Left lung (tissue), 10 donors: ENCODE measurements around the gene NOLC1. TPM values are rescaled to one million over a fixed set of nuclear protein-coding genes. Genes with fewer than 3 reads are reported as not detected.
A peak's percentile ranks its signal among the peaks of the same experiment; 100 is the strongest.

Experiments
- ATAC-seq: fragments of 200-7000 bp; cut with Tn5 transposase; one replicate; pipeline ENCODE4 v1.9.1; 2020; ENCODE audit warnings: moderate library complexity
- DNase-seq, 4 donors: peaks; one replicate each; pipeline ENCODE4 v3.0.0-alpha.2; 2013 to 2020
- H3K27ac ChIP-seq, 2 donors: fragments of 200-600 bp; sonication (generic) in 1 of 2; one replicate each; pipeline versions ENCODE4 v1.5.0 to v1.8.0; 2020 to 2021
- H3K27me3 ChIP-seq, 2 donors: fragments of 200-600 bp; sonication (generic) in 1 of 2; one replicate each; pipeline versions ENCODE4 v1.5.0 to v1.8.0; 2020 to 2021
- H3K36me3 ChIP-seq, 2 donors: fragments of 200-600 bp; sonication (generic) in 1 of 2; one replicate each; pipeline versions ENCODE4 v1.5.0 to v1.8.0; 2020 to 2021
- H3K4me1 ChIP-seq, 2 donors: fragments of 200-600 bp; one replicate each; pipeline ENCODE4 v1.8.0; 2021
- H3K4me3 ChIP-seq, 2 donors: fragments of 200-600 bp; sonication (generic) in 1 of 2; one replicate each; pipeline versions ENCODE4 v1.5.0 to v1.8.0; 2020 to 2021; ENCODE audit warnings: mild to moderate bottlenecking in 1 of 2
- H3K9me3 ChIP-seq, 2 donors: fragments of 200-600 bp; sonication (generic) in 1 of 2; one replicate each; pipeline versions ENCODE4 v1.5.0 to v1.8.0; 2020 to 2021
- CTCF ChIP-seq, 2 donors: fragments of 200-600 bp; sonication (generic) in 1 of 2; IDR thresholded peaks; one replicate each; pipeline versions ENCODE4 v1.5.0 to v1.8.0; 2021; ENCODE audit warnings: antibody characterized with exemption in 2 of 2
- intact Hi-C, 2 donors: fragments of 100-400 bp; cut with DNase I; formaldehyde crosslinking; loops; one replicate each; pipeline versions ENCODE4 v1.11.2 to v1.14.2; 2022
- polyA plus RNA-seq, 6 donors: library from polyadenylated mRNA; unstranded; fragments of 120-200 nt; gene quantifications; one replicate each; pipeline ENCODE4 v1.2.1, GENCODE V29; 2013; ENCODE audit not compliant: insufficient read length in 6 of 6
- total RNA-seq, 2 donors: library from RNA; stranded (reverse); fragmentation: NEBNext Ultra II Directional; extraction: Animal tissue kit (Norgen Biotek cat#: 25700); gene quantifications; one replicate each; pipeline ENCODE4 v1.2.1, GENCODE V29; 2021
- donor health status: DM: no; HTN: yes; CAD: no.
- donor health status: DM: no; HTN: no; CAD: no.

Gene NOLC1
- total and polyA plus RNA-seq, 8 donors = 34.1 to 95.7 (median 80.9) TPM

DNA sequence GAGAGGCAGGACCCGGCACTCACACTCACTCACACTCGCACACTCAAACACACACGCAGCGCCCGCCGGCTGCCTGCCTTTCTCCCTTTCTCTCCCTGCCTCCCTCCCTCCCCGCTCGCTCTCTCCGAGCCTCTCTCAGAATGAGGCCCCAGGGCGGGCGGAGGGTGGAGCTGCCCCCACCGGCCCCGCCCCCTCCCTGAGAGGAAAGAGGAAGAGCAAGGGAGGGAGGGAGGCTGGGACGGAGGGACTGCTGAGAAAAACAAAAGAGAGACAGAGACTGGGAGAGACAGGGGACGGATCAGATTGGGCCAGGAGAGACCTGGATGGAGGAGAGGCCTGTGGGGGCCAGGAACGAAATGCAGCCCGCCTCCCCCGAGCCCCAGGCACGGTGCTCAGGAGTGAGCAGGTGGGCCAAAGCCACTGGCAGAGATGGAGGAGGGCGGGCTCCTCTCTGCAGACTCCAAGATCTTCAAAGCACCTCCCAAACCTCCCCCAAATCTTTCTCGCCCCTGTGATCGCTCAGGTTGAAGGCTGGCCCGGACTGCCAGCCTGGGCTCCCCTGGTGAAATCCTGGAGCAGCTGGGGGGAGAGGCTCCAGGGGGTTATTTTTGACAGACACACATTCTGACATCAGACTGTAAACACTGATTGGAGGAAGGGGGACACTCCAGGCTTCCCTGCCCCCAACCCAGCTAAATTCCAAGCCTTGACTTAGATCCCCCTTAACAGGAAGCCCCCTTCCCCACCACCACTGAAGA, 37.1 kb upstream of the NOLC1 start:
- H3K4me1 ChIP-seq = peaks cover 56 to 66% of the 10 kb centered on the region in 2 donors
- H3K36me3 ChIP-seq = peaks cover 0 to 14% of the 10 kb centered on the region in 2 donors
- no peaks in the 10 kb centered on the region for H3K9me3 ChIP-seq
- DNase-seq (peak; percentile 80 to 99 (median 92)), ATAC-seq (peak; percentile 85)
- H3K4me3 ChIP-seq = peak overlapping the region; percentile 76 to 90
- intact Hi-C loops = no loop called here
- TF ChIP-seq CTCF (IDR thresholded peaks at IDR 0.05) = no peak
- H3K27me3 ChIP-seq = no peaks in the 10 kb centered on the region
- H3K27ac ChIP-seq = peak overlapping the region; percentile 80 to 93

GRCh38 chr10:102115775-102116174, 36.4 kb upstream of the NOLC1 start:
- TF ChIP-seq CTCF (IDR thresholded peaks at IDR 0.05) = no peak
- no peaks in the 10 kb centered on the region for H3K9me3 ChIP-seq
- DNase-seq (no peak), ATAC-seq (no peak)
- H3K27ac ChIP-seq = peak overlapping the region; percentile 80 to 93
- H3K4me3 ChIP-seq = peak overlapping the region in 1 of 2 donors; percentile 76
- intact Hi-C loops = no loop called here
- peaks cover 0 to 7% of the 10 kb centered on the region in 2 donors for H3K36me3 ChIP-seq
- H3K27me3 ChIP-seq = no peaks in the 10 kb centered on the region
- H3K4me1 ChIP-seq = peaks cover 56 to 67% of the 10 kb centered on the region in 2 donors

- no peaks in the 10 kb centered on the region for H3K9me3 ChIP-seq
- no peaks in the 10 kb centered on the region for H3K36me3 ChIP-seq
- no peak overlapping the region for H3K4me3 ChIP-seq
- H3K27ac ChIP-seq = peak overlapping the region; percentile 93 to 95
- ATAC-seq (no peak), DNase-seq (no peak)
- no peaks in the 10 kb centered on the region for H3K27me3 ChIP-seq
- TF ChIP-seq CTCF (IDR thresholded peaks at IDR 0.05) = no peak
- intact Hi-C loops = no loop called here
- H3K4me1 ChIP-seq = peaks cover 62 to 76% of the 10 kb centered on the region in 2 donors
These were observed 35.5 kb upstream of the NOLC1 start for GRCh38 chr10:102116656-102117055.

GRCh38 chr10:102117391-102118159, 34.6 kb upstream of the NOLC1 start:
- intact Hi-C loops = no loop called here
- H3K36me3 ChIP-seq = no peaks in the 10 kb centered on the region
- peak overlapping the region; percentile 5 to 86 for H3K4me3 ChIP-seq
- no peaks in the 10 kb centered on the region for H3K27me3 ChIP-seq
- peak overlapping the region; percentile 93 to 95 for H3K27ac ChIP-seq
- TF ChIP-seq CTCF (IDR thresholded peaks at IDR 0.05) = no peak
- no peaks in the 10 kb centered on the region for H3K9me3 ChIP-seq
- H3K4me1 ChIP-seq = peaks cover 67 to 75% of the 10 kb centered on the region in 2 donors
- ATAC-seq (peak; percentile 8), DNase-seq (peak; percentile 83 to 91 (median 86))

DNA sequence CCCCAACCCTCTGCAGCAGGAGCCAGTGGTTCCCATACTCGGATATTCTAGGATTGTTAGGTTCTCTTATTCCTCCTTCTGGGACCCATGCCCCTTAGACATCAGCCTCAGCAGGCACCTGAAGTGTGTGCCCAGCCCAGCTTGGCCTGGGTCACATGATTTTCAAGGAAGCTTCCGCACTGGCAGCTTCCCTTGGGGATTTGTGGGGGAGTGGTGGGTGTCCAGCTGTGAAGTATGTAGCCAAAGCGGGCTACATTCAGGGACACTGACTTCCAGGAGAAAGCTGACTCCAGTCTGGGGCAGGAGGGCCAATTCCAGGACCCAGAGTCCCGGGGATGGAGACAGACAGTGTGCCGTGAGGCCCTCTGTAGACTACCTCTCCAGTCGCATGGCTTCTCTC, 33.3 kb upstream of the NOLC1 start:
- H3K4me1 ChIP-seq = peaks cover 55 to 63% of the 10 kb centered on the region in 2 donors
- peak in 2 of 4 donors; percentile 42 to 64 for DNase-seq
- H3K9me3 ChIP-seq = no peaks in the 10 kb centered on the region
- intact Hi-C loops = no loop called here
- no peaks in the 10 kb centered on the region for H3K27me3 ChIP-seq
- peak overlapping the region; percentile 93 to 95 for H3K27ac ChIP-seq
- TF ChIP-seq CTCF (IDR thresholded peaks at IDR 0.05) = no peak
- ATAC-seq = peak; percentile 2
- H3K36me3 ChIP-seq = no peaks in the 10 kb centered on the region
- H3K4me3 ChIP-seq = peak overlapping the region; percentile 68 to 86
